Measurements from ENCODE around the gene SPG11.

DNA sequence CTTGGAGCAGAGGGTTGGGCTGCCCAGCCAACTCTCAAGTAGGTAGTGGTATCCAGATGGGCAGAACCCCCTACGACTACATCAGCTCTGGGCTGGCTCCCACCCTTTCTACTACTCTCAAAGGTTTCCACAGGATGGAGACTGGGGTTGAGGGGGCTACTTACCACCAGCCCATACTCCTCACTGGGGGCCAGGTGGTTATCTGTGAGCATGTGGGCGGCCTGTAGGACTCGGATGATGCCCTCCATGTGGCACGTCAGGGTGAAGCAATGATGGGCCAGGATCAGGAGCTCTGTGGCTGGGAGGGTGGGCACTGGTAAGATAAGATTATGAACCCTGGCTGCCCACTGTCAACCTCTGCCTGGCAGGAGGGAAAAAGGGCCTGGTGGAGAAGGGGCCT, 93.1 kb downstream of the SPG11 start:
- TF ChIP-seq PKNOX1 (IDR thresholded peaks at IDR 0.05): no peak
- TF ChIP-seq ELF4 (IDR thresholded peaks at IDR 0.05): no peak

All from HEK293T (cell line).